Keratinocyte (primary cell): ENCODE measurements around the gene PANX2. TPM values are rescaled to one million over a fixed set of nuclear protein-coding genes. Genes with fewer than 3 reads are reported as not detected.

Source experiments
- DNase-seq: peaks from one replicate; pipeline ENCODE4 v3.0.0-alpha.2; 2011; ENCODE audit warnings: low read depth, missing footprints, low spot score
- FAIRE-seq: peaks from 2 replicates; lab custom pipeline; 2011; peaks lifted over from hg19 to GRCh38; lab: Jason Lieb, UNC
- H2AFZ ChIP-seq: 2 replicates; pipeline ENCODE4 v1.6.0; 2012; ENCODE audit warnings: low read length, control low read depth, inconsistent platforms; ENCODE audit not compliant: control insufficient read depth
- H3K27ac ChIP-seq: 2 replicates; pipeline ENCODE4 v1.5.1; 2011; ENCODE audit warnings: low read length; ENCODE audit not compliant: control insufficient read depth, insufficient read depth
- H3K27me3 ChIP-seq: 3 replicates; pipeline ENCODE4 v1.6.0; 2011; ENCODE audit warnings: low read length; ENCODE audit not compliant: control insufficient read depth, insufficient read depth; ENCODE audit errors: extremely low read depth
- H3K36me3 ChIP-seq, 2 experiments: 2 replicates in 1 of 2; 3 replicates in 1 of 2; pipeline ENCODE4 v1.5.1; 2011; ENCODE audit warnings: low read length in 2 of 2, mild to moderate bottlenecking in 1 of 2; ENCODE audit not compliant: control insufficient read depth in 2 of 2, insufficient read depth in 2 of 2; ENCODE audit errors: extremely low read depth in 1 of 2
- H3K4me1 ChIP-seq: 3 replicates; pipeline ENCODE4 v1.5.1; 2011; ENCODE audit warnings: low read length; ENCODE audit not compliant: control insufficient read depth, insufficient read depth; ENCODE audit errors: extremely low read depth
- H3K4me2 ChIP-seq: 3 replicates; pipeline ENCODE4 v1.6.0; 2011; ENCODE audit warnings: low read depth, low read length; ENCODE audit not compliant: control insufficient read depth, insufficient read depth; ENCODE audit errors: extremely low read depth
- H3K4me3 ChIP-seq, 3 experiments: fragments of 200-600 bp in 1 of 3; sonication (generic) in 1 of 3; 2 replicates in 2 of 3; 3 replicates in 1 of 3; pipeline ENCODE4 v1.5.1; 2011 to 2016; ENCODE audit warnings: low read length in 3 of 3, mild to moderate bottlenecking in 3 of 3, control low read depth in 2 of 3, inconsistent platforms in 1 of 3, low read depth in 1 of 3, mixed read lengths in 1 of 3, mixed run types in 1 of 3, moderate library complexity in 1 of 3; ENCODE audit not compliant: control insufficient read depth in 2 of 3, insufficient read depth in 2 of 3; ENCODE audit errors: extremely low read depth in 1 of 3
- H3K79me2 ChIP-seq: 2 replicates; pipeline ENCODE4 v1.6.0; 2012; ENCODE audit warnings: low read length; ENCODE audit not compliant: control insufficient read depth, insufficient read depth
- H3K9ac ChIP-seq: 3 replicates; pipeline ENCODE4 v1.6.0; 2011; ENCODE audit warnings: low read length; ENCODE audit not compliant: control insufficient read depth, insufficient read depth; ENCODE audit errors: extremely low read depth
- H3K9me1 ChIP-seq: 3 replicates; pipeline ENCODE4 v1.6.0; 2011; ENCODE audit warnings: low read length; ENCODE audit not compliant: control insufficient read depth, insufficient read depth; ENCODE audit errors: extremely low read depth
- H3K9me3 ChIP-seq: 2 replicates; pipeline ENCODE4 v1.5.1; 2012; ENCODE audit warnings: low read depth, low read length; ENCODE audit not compliant: control insufficient read depth
- H4K20me1 ChIP-seq: 3 replicates; pipeline ENCODE4 v1.6.0; 2011; ENCODE audit warnings: low read length; ENCODE audit not compliant: control insufficient read depth, insufficient read depth; ENCODE audit errors: extremely low read depth
- CTCF ChIP-seq, 3 experiments: IDR thresholded peaks in 1 of 3; conservative IDR thresholded peaks in 1 of 3; optimal IDR thresholded peaks in 1 of 3; 2 replicates in 2 of 3; 3 replicates in 1 of 3; pipeline versions ENCODE3 to v1.5.1; 2011; ENCODE audit warnings: low read length in 3 of 3, mild to moderate bottlenecking in 3 of 3, moderate library complexity in 2 of 3, control low read depth in 1 of 3, inconsistent platforms in 1 of 3; ENCODE audit not compliant: insufficient read depth in 2 of 3; ENCODE audit errors: extremely low read depth in 1 of 3
- EZH2 ChIP-seq: IDR thresholded peaks from one replicate; pipeline ENCODE4 v1.6.1; 2012; ENCODE audit warnings: inconsistent platforms, mild to moderate bottlenecking, low read length, moderate library complexity
- dilution Hi-C: fragments of 300-500 bp; cut with MboI; formaldehyde crosslinking; loops from one replicate; pipeline ENCODE4 v1.7.0; 2020; ENCODE audit warnings: low sequenced_read_pairs; ENCODE audit not compliant: extremely low pct_ligation_motif_present
- polyA plus RNA-seq, 5 experiments: library from polyadenylated mRNA; depleted of rRNA in 3 of 5; stranded (reverse) in 3 of 5; stranded (forward) in 1 of 5; unstranded in 1 of 5; fragments of >200 nt; gene quantifications; 1 replicate in 1 of 5; 2 replicates in 3 of 5; 3 replicates in 1 of 5; pipeline versions ENCODE4 v1.2.1 to v1.2.3, GENCODE V29; 2011 to 2012; ENCODE audit warnings: missing spikeins in 2 of 5, low read depth in 1 of 5, low replicate concordance in 1 of 5

The PANX2 gene
- polyA plus RNA-seq, 1 donor (not counting 4 experiments of a cell fraction or from before 2014, with no cell fraction given) = 0.22 TPM

- Histone ChIP-seq H3K9me3 (no peaks in the 10 kb centered on the region), H4K20me1 (peaks cover 10% of the 10 kb centered on the region)
Measured at GRCh38 chr22:50210378-50211139, 40.0 kb downstream of the PANX2 start.

GRCh38 chr22:50211147-50211546 lies 40.6 kb downstream of the PANX2 start:
- Histone ChIP-seq H3K4me1 (peaks cover 6% of the 10 kb centered on the region), H3K9me3 (no peaks in the 10 kb centered on the region), H3K9ac (no peak overlapping the region), H3K9me1 (peaks cover 2% of the 10 kb centered on the region), H2AFZ (no peak overlapping the region), H3K27me3 (no peaks in the 10 kb centered on the region), H3K79me2 (peaks cover 30% of the 10 kb centered on the region), H4K20me1 (peaks cover 10% of the 10 kb centered on the region), H3K4me3 (no peak overlapping the region), H3K36me3 (peaks cover 25 to 37% of the 10 kb centered on the region in 2 experiments), H3K27ac (no peak overlapping the region), H3K4me2 (no peak overlapping the region)
- FAIRE-seq = peak; percentile 65
- DNase-seq = no peak
- TF ChIP-seq EZH2 (no peak), CTCF (optimal IDR thresholded peaks at IDR 0.05 in 1 of 3, IDR thresholded peaks at IDR 0.05 in 1 of 3, conservative IDR thresholded peaks at IDR 0.05 in 1 of 3; ENCODE audit: extremely low read depth in 1 of 3, insufficient read depth in 2 of 3, low read length in 3 of 3) (no peak)
- dilution Hi-C loops = no loop called here

More at GRCh38 chr22:50210378-50211139, 40.0 kb downstream of the PANX2 start:
- no peak overlapping the region for H3K9ac ChIP-seq
- no peak overlapping the region for H3K4me2 ChIP-seq
- DNase-seq = no peak
- FAIRE-seq = no peak
- peaks cover 26 to 36% of the 10 kb centered on the region in 2 experiments for H3K36me3 ChIP-seq
- peaks cover 2% of the 10 kb centered on the region for H3K9me1 ChIP-seq
- H3K27ac ChIP-seq = no peak overlapping the region
- dilution Hi-C loops = no loop called here
- H3K4me1 ChIP-seq = peaks cover 6% of the 10 kb centered on the region
- H3K4me3 ChIP-seq = no peak overlapping the region
- no peak overlapping the region for H2AFZ ChIP-seq
- peaks cover 32% of the 10 kb centered on the region for H3K79me2 ChIP-seq
- H3K27me3 ChIP-seq = no peaks in the 10 kb centered on the region
- TF ChIP-seq CTCF (optimal IDR thresholded peaks at IDR 0.05 in 1 of 3, IDR thresholded peaks at IDR 0.05 in 1 of 3, conservative IDR thresholded peaks at IDR 0.05 in 1 of 3; ENCODE audit: extremely low read depth in 1 of 3, insufficient read depth in 2 of 3, low read length in 3 of 3) = no peak
- no peak for TF ChIP-seq EZH2
